Bone marrow (tissue), 2 donors: ENCODE results near the gene CARM1.
"Not testable (repeated sequence)": the region's sequence is repeated elsewhere in the genome, so short reads cannot be mapped to it uniquely, and the experiment has no call there.

Experiments used
- DNase-seq, 2 donors: peaks; one replicate each; lab custom pipeline; 2025; lab: John Stamatoyannopoulos, UW

The CARM1 gene

DNA sequence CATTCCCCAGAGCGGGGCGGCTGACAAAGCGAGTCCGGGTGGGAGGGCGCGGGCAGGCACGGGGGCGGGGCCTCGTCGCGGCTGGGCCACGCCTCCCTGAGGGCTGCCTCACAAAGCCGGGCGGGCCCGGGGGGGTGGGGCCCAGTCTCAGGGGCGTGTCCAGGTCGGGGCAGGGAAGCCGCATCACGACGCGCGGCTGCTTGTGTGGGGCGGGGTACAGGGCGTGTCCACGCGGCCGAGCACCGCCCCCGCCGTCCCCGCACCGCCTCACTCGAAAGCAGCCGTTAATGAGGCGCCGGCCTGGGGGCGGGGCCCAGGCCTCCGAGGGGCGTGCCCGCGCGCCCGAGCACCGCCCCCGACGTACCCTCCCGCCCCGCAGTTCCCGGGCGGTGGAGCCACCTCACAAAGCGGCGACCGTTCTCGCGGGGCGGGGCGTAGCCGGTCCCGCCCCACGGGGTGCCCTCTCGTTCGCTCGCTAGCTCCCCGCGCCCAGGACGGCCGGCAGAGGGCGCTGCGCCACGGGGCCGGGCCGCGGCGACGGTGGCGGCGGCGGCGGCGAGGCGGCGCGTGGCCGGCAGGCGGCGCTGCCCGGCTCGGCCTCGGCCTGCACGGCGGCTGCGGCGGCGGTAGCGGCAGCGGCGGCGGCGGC lies at the start of gene CARM1:
Gene CARM1, plus strand, starts transcription at position 599 of the 649 bp plus-strand sequence. CDS start 150 bp downstream, outside the sequence.
- peak; percentile 97 to 99 for DNase-seq

DNA sequence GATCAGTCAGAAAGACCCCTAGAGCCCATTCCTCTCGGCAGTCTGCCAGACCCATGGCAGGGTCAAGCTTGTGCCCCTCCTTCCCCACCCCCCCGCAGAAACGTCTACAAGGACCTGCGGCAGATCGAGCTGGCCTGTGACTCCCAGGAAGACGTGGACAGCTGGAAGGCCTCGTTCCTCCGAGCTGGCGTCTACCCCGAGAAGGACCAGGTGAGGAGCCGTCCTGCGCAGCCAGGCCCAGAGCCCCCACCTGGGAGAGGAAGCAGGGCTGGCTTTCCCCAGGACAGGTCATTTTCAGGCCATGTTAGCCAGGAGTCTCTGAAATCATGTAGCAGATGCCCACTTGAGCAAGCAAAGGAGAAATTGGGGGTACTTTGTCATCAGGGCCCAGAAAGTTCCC lies 47.7 kb upstream of the CARM1 start:
- DNase-seq: no peak

DNA sequence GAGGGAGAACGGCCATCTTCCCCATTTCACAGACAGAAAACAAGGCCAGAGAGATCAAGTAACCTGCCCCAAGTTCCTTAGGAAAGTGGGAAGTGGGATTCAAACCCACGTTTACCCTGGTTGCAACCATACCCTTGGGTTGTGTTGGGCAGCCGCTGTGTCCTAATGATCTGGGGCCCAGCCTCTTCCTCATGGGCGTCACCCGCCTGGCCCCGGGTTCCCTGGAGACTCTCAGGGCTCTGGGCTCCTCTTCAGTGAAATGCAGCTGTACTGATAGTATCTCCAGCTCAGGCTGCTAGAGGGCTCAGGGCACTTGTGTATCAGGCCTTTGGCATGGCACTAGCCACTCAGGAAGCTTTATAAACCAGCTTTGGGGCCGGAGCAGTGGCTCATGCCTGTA lies 45.1 kb upstream of the CARM1 start:
- DNase-seq: no peak

DNA sequence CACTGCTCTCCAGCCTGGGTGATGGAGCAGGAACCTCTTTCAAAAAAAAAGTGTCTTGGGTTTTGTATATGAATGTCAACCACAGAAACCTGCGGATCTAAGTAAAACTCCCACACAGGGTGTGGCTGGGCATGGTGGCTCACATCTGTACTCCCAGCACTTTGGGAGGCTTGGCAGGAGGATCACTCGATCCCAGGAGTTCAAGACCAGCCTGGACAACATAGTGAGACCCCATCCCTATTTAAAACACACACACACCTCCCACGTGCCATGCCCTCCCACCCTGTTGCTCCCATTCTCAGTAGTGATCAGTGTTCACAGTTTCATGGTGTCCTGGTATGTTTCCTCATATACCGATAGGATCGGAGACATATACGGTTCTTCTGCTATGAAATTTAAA lies 44.5 kb upstream of the CARM1 start:
- DNase-seq: no peak

DNA sequence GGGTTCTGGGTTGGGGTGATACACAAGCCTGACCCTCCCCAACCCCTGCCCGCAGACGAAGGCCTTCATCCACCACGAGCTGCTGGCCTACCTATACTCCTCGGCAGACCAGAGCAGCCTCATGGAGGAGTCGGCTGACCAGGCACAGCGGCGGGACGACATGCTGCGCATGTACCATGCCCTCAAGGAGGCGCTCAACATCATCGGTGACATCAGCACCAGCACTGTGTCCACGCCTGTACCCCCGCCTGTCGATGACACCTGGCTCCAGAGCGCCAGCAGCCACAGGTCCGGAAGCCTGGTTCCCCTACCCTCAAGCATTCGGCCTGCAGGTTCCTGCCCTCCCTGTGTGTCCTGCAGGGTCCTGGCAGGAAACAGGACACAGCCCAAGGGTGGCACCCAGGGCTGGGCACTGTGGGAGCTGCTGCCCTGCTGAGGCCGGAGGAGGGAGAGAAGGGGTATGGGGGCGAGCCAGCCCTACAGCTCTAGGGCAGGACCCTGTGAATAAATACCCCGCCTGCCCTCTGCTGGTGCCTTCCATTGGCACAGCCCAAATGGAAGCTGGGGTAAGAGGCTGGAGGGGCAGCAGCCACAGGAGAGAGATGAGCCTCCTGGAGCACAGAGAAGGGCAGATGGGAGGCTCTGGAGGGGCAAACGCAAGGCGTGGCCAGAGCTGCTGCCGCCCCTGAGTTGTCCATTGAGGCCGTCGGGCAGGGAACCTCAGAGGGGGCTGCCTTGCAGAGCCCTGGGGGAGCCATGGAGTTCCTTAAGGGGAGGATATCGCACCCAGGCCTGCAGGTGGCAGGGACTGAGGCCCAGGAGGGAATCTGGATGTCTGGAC lies 42.2 kb upstream of the CARM1 start:
- DNase-seq: no peak

DNA sequence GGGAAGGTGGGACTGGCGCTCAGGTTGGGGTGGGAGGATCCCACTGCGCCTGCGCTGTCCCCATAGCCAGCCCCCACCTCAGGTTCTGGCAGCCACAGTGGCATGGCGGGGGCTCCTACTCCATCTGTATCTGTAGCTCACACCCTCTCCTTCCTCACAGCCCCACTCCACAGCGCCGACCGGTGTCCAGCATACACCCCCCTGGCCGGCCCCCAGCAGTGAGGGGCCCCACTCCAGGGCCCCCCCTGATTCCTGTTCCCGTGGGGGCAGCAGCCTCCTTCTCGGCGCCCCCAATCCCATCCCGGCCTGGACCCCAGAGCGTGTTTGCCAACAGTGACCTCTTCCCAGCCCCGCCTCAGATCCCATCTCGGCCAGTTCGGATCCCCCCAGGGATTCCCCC lies 41.4 kb upstream of the CARM1 start:
- no peak for DNase-seq

DNA sequence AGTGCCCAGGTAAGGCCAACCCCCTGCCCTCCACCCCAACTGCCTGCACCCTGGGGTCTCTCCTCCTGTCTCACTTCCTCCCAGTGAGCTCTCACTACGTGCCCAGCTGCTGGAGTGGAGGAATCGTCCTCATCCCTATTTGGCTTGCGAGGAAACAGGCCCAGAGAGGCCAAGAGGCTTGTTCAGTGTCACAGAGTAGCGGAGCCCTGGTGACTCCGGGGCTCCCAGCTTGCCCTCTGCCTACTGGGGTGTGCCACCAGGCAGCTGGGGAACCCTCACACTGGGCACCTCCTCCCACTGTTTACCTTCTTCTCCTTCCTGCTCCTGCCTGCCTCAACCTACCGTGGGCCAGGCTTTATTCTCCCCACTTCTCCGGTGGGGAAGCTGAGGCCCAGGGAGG lies 41.0 kb upstream of the CARM1 start:
- no peak for DNase-seq

DNA sequence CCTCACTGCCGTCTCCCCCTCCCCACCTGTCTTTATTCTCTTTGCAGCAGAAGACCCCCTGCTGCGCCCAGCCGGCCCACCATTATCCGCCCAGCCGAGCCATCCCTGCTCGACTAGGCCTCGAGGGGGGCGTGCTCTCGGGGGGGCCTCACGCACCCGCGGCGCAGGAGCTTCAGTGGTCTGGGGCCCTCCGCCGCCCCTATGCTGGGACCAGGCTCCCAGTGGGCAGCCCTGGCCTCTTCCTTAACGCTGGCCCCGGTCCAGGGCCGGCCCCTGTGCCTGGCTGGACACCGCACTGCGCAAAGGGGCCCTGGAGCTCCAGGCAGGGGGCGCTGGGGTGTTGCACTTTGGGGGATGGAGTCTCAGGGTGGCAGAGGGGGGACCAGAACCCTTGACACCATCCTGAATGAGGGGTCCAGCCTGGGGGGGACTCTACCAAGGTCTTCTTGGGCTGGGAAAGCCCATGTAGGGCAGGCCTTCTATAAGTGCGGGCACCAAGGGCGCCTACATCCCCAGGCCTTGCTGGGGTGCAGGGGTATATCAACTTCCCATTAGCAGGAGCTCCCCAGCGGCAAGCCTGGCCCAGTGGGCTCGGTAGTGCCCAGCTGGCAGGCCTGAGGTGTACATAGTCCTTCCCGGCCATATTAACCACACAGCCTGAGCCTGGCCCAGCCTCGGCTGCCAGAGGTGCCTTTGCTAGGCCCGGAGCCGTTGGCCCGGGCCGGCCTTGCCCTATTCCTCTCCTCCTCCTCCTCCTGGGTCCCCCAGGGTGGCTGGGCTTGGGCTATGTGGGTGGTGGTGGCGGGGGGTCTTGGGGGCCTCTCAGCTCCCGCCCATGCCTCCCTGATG lies 40.2 kb upstream of the CARM1 start:
- DNase-seq: no peak

DNA sequence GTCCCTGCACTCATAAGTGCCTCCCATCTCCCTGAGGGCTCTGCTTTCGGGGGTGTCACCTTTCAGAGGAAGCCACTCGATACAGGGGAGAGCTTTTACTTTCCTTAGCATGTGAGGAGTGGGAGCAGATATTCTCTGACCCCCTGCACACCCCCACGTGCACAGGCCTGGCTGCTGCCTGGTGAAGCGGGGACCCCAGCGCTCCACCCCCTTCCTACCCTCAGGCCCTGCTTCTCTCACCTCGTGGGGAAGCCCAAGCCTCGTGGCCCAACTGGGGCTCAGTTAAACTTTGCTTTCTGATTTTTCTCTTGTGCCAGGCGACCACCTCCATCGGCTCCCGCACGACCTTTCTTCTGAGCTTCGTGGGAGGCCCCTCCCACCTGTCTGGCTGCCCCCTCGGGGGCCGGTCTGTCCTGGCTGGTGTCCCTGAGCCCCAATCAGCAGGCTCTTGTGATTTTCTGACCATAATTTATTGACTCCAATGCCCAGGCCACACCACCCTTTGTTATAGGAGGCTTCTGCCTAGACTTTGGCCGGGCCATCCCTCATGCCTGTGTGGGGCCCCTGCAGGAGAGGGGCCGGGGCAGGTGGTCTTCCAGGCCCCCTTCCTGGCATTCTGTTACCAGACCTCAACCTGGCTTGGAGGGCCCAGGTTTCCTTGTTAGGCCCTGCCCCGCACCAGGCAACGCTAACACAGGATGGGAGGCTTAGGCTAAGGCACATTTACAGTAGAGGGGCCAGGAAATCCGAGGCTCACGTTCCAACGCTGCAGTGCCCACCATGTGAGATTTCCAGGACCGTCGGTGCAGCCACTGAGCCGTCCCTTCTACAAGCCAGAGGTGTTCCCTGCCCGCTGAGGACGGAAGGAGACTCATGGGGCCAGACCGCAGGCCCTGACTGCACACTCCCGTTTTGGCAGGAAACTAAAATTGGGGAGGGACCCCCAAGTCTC lies 39.1 kb upstream of the CARM1 start:
- no peak for DNase-seq

DNA sequence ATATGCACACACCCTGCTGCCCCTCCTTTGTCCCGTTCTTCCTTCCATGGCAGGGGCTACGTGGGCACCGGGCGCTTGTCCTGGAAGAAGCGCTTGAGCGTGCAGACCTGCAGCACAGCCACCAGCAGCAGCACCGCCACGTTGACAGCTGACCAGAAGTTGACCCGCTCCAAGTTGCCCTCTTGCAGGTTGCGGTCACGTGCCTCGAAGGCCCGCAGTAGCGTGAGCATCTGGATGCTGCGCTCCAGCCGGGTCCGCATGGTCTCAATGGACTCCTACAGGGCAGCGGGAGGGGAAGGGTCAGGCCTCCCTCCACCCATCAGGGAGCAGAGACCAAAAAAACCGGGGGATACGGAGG lies 38.4 kb upstream of the CARM1 start:
- no peak for DNase-seq

DNA sequence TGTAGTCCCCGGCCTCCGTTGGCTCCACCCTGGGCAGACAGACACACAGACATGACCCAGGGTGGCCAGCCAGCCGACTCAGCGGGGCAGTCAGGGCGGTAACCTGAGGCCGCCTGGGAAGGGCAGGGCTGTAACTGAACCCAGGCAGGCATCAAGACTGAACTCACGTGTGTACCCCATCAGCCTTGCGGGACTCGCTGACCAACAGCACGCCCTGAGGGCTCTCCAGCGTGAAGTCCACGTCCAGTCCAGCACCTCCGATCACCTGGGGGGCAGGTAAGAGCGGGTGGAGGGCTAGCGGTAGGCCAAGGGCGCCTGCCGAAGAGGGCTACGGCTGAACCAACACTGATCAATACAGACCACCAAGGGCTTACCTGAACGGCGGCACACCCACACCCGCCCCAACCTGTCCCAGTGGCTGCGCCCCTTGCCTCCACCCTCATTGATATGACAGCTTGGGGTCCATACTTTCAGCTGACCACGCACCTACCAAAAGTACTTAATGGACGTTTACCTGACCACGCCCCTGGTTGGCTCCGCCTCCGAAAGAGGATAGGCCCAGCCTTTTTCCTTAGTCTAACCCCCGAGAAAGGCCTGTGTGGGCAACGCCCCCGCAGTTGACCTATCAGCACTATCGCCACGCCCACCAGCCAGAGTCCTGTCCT lies 36.1 kb upstream of the CARM1 start:
- DNase-seq: no peak

DNA sequence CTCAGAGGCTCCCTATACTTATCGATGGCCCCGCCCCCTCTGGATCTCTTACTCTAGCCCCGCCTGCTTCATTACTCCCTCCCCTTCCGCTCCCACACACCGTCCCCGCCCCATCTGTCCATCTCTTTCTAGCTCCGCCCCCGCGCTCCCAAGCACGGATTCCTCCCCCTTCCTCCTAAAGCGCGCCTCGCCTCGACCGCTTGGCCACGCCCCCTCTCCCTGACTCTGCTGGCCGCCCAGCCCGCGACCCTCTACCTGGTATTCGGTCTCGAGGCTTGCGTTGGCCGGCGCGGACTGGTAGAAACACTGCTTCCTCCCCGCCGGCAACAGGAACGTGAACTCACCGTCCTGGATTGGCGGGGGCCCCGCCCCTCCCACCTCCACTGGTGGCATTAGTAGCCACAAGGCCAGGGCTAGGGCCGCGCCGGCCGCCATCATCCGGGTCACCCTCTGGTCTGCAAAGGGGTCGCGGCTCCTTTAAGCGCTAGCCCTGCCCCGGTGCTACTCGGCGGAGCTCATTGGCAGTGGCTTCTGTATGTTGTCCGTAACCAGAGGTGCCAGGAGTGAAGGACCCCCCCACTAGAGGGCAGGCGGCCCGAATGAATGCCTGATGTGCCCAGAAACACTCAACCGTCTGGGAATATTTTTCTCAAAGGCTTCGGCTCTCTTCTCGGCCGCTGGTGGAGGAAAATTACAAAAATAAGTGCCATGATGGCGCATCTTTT lies 35.4 kb upstream of the CARM1 start, which contains the start of gene TMED1:
Gene TMED1, minus strand, starts transcription at position 459 of the 725 bp plus-strand sequence. Its CDS starts 21 bp downstream, at position 438.
- DNase-seq: peak; percentile 97

DNA sequence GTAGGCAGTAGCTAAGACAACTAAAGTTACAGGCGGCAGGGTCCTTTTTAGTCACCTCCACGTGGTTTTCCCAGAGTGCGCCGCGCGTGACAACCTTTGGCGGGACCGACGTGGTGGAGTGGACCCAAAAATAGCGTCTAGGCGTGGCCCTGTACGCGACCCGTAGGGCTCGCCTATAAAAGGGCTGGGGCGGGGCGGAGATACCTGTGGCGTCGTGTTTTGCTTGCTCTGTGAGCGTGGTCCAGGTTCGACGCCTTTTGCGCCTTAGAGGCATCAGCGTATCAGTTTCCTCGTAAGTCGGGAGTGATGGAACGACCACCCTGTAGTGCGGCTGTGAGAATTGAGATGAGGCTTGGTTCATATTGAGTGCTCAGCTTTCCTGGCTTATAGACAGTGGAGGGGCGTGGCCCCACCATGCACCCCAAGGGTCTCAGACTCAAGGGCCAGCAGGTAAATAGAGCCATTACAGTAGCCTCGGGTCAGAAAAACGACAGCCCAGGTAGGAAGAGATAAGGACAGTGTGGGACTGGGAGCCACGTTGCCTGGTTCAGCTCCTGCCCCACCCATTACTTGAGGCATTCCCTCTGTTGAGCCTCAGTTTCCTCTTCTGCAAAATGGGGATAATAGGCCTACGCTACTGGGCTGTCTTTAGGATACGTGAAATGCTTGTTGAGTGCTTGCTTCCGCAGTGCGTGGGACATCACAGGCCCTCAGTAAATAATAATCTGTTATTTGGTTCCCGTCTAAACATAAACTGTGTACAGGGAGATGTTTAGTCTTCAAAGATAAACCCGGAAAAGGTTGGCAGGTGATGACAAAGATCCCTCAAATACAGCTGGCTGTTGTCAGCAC lies 34.6 kb upstream of the CARM1 start:
- DNase-seq: peak in 1 of 2 donors; percentile 90

DNA sequence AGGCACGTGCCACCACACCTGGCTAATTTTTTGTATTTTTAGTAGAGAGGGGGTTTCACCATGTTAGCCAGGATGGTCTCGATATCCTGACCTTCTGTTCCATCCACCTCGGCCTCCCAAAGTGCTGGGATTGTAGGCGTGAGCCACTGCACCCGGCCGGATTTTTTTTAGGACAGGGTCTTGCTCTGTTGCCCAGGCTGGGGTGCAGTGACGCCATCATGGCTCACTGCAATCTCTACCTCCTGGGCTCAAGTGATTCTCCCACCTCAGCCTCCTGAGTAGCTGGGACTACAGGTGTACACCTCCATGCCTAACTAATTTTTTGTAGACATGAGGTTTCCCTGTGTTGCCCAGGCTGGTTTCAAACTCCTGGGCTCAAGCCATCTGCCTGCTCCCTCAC lies 33.7 kb upstream of the CARM1 start:
- DNase-seq: not testable (repeated sequence)

DNA sequence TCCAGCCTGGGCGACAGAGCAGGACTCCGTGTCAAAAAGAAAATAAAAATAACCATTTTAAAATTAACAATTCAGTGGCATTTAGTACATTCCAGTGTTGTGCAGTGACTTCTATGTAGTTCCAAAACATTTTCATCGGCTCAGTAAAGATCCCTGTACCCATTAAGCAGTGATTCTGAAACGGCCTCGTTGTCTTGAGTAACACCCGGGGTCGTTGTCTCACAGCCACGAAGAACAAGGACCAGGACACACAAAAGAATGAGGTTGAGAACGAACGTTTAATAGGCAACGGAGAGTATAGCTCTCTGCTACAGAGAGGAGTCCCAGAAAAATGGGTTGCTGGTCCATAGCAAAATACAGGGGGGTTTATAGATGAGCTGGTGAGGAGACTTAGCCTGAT lies 33.0 kb upstream of the CARM1 start:
- DNase-seq: no peak

DNA sequence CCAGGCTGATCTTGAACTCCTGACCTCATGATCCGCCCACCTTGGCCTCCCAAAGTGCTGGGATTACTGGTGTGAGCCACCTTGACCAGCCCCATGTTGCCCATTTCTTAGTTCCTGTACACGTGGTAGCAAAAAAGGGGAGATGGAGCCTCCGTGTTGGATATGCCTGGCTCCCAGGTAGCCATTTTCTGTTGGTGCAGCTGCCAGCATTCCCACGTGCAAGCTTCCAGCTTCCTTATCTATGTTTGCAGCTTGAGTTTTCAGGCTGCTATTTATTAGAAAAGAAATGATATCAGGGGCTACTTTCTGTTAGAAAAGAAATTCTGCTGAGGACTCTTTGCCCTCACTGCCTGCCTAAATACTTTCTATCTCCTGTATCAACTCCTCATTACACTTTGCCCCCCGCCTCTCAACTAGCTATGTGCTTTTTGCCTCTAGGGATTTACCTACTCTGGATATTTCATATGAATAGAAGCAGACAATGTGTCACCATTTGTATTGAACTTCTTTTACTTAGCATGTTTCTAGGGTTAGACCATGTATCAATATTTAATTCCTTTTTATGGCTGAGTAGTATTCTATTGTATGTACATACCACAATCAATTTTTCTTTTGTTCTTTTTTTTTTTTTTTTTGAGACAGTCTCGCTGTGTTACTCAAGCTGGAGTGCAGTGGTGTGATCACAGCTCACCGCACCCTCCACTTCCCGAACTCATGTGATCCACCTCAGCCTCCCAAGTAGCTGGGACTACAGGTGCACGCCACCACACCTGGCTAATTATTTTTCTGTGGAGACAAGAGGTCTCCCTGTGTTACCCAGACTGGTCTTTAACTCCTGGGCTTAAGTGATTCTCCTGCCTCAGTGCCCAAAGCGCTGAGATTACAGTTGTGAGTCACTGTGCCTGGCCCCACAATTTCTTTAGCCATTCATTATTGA lies 32.0 kb upstream of the CARM1 start:
- no peak for DNase-seq

DNA sequence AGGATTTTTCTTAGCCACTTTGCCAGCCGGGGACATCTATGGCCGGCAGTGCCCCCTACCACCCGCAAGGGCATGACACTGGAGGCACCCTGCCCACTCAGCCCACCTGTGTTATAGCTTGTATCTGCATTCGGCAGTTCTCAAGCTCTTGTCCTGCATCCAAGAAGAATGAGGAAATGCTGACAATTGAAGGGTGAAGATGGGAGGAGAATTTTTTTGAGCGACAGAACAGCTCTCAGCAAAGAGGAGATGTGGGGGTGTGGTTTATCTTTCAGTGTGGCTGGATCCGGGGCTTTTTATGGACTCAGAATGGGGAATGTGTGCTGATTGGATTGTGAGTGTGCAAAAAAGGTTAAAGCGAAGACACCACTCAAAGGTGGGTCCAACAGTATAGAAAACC lies 28.6 kb upstream of the CARM1 start:
- no peak for DNase-seq
